GM18858 (cell line): ENCODE results near the gene PRRX2.

ENCODE experiments used
- ATAC-seq: cut with Tn5 transposase; IDR thresholded peaks from one replicate; pipeline ENCODE4 v1.9.1; 2021; ENCODE audit not compliant: unreplicated experiment

The PRRX2 gene

GRCh38 chr9:129677456-129677855 is 12.0 kb downstream of the PRRX2 start:
- ATAC-seq: no peak

- no peak for ATAC-seq
These were observed 13.4 kb downstream of the PRRX2 start for GRCh38 chr9:129678844-129679243.

- ATAC-seq: no peak
These were observed 14.1 kb downstream of the PRRX2 start for GRCh38 chr9:129679537-129679936.

- ATAC-seq: no peak
These were observed 16.5 kb downstream of the PRRX2 start for GRCh38 chr9:129681924-129682323.

GRCh38 chr9:129682381-129682780 is 16.9 kb downstream of the PRRX2 start:
- ATAC-seq: no peak

- no peak for ATAC-seq
These were observed 19.9 kb downstream of the PRRX2 start for GRCh38 chr9:129685220-129685932.

- no peak for ATAC-seq
These were observed 20.4 kb downstream of the PRRX2 start for GRCh38 chr9:129685933-129686259.

GRCh38 chr9:129686736-129687135 is 21.3 kb downstream of the PRRX2 start:
- ATAC-seq: no peak

GRCh38 chr9:129687391-129687790 is 21.9 kb downstream of the PRRX2 start:
- no peak for ATAC-seq

GRCh38 chr9:129688285-129689043 is 23.0 kb downstream of the PRRX2 start:
- ATAC-seq: no peak

- no peak for ATAC-seq
These were observed 27.1 kb downstream of the PRRX2 start for GRCh38 chr9:129692534-129692933.

GRCh38 chr9:129693741-129694140 is 28.3 kb downstream of the PRRX2 start:
- no peak for ATAC-seq

GRCh38 chr9:129694243-129694646 is 28.8 kb downstream of the PRRX2 start:
- ATAC-seq: no peak

GRCh38 chr9:129695870-129696269 is 30.4 kb downstream of the PRRX2 start:
- no peak for ATAC-seq

GRCh38 chr9:129696944-129697655 is 31.7 kb downstream of the PRRX2 start:
- no peak for ATAC-seq

GRCh38 chr9:129697656-129698253 is 32.3 kb downstream of the PRRX2 start:
- no peak for ATAC-seq

- no peak for ATAC-seq
These were observed 32.9 kb downstream of the PRRX2 start for GRCh38 chr9:129698254-129698757.

GRCh38 chr9:129701054-129701453 is 35.6 kb downstream of the PRRX2 start:
- no peak for ATAC-seq

- ATAC-seq: no peak
These were observed 36.1 kb downstream of the PRRX2 start for GRCh38 chr9:129701549-129701948.

- no peak for ATAC-seq
These were observed 37.4 kb downstream of the PRRX2 start for GRCh38 chr9:129702589-129703520.
